ENCODE results near the gene EIF4G1.
"Not testable (repeated sequence)": the region's sequence is repeated elsewhere in the genome, so short reads cannot be mapped to it uniquely, and the experiment has no call there.

Gene EIF4G1, protein sequence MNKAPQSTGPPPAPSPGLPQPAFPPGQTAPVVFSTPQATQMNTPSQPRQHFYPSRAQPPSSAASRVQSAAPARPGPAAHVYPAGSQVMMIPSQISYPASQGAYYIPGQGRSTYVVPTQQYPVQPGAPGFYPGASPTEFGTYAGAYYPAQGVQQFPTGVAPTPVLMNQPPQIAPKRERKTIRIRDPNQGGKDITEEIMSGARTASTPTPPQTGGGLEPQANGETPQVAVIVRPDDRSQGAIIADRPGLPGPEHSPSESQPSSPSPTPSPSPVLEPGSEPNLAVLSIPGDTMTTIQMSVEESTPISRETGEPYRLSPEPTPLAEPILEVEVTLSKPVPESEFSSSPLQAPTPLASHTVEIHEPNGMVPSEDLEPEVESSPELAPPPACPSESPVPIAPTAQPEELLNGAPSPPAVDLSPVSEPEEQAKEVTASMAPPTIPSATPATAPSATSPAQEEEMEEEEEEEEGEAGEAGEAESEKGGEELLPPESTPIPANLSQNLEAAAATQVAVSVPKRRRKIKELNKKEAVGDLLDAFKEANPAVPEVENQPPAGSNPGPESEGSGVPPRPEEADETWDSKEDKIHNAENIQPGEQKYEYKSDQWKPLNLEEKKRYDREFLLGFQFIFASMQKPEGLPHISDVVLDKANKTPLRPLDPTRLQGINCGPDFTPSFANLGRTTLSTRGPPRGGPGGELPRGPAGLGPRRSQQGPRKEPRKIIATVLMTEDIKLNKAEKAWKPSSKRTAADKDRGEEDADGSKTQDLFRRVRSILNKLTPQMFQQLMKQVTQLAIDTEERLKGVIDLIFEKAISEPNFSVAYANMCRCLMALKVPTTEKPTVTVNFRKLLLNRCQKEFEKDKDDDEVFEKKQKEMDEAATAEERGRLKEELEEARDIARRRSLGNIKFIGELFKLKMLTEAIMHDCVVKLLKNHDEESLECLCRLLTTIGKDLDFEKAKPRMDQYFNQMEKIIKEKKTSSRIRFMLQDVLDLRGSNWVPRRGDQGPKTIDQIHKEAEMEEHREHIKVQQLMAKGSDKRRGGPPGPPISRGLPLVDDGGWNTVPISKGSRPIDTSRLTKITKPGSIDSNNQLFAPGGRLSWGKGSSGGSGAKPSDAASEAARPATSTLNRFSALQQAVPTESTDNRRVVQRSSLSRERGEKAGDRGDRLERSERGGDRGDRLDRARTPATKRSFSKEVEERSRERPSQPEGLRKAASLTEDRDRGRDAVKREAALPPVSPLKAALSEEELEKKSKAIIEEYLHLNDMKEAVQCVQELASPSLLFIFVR (N-terminal part only)

DNA sequence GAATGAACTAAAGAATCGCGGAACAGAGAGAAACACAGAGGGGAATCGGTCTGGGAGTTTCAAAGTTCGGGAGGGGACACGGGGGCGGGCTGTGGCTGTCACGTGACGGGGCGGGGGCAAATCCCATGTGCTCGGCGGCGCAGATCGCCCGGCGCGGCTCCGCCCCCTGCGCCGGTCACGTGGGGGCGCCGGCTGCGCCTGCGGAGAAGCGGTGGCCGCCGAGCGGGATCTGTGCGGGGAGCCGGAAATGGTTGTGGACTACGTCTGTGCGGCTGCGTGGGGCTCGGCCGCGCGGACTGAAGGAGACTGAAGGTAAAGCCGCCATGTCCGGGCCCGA, at the start of gene EIF4G1:
Gene EIF4G1, plus strand, starts transcription at position 244 of the 337 bp plus-strand sequence. CDS start 1,191 bp downstream, outside the sequence.
- H3K36me3 Mint-ChIP-seq: peaks cover 53% of the 10 kb centered on the region
- H3K9me3 Mint-ChIP-seq: no peaks in the 10 kb centered on the region
- peak within 1 kb of the TSS; percentile 67 for H3K4me3 Mint-ChIP-seq
- peaks cover 32% of the 10 kb centered on the region for H3K4me1 Mint-ChIP-seq
- H3K27ac Mint-ChIP-seq: peak within 1 kb of the TSS; percentile 89
- DNase-seq (ENCODE audit: low spot score in 2 of 2) (peak; percentile 88 to 94), ATAC-seq (peak; percentile 89)

- not testable (repeated sequence) for H3K36me3 Mint-ChIP-seq; H3K27ac Mint-ChIP-seq; DNase-seq (ENCODE audit: low spot score in 2 of 2); H3K9me3 Mint-ChIP-seq; H3K4me3 Mint-ChIP-seq; H3K4me1 Mint-ChIP-seq; ATAC-seq
Observed at GRCh38 chr3:184267249-184267648, 47.2 kb upstream of the EIF4G1 start.

GRCh38 chr3:184272269-184272668, 42.1 kb upstream of the EIF4G1 start:
- Mint-ChIP-seq H3K36me3 (no peaks in the 10 kb centered on the region), H3K9me3 (no peaks in the 10 kb centered on the region), H3K27ac (no peak overlapping the region), H3K4me3 (no peak overlapping the region), H3K4me1 (peaks cover 7% of the 10 kb centered on the region)
- no peak for DNase-seq (ENCODE audit: low spot score in 2 of 2)
- ATAC-seq: no peak

- H3K36me3 Mint-ChIP-seq: no peaks in the 10 kb centered on the region
- H3K9me3 Mint-ChIP-seq: no peaks in the 10 kb centered on the region
- peaks cover 7% of the 10 kb centered on the region for H3K4me1 Mint-ChIP-seq
- H3K4me3 Mint-ChIP-seq: peak overlapping the region; percentile 6
- ATAC-seq (no peak), DNase-seq (ENCODE audit: low spot score in 2 of 2) (no peak)
- H3K27ac Mint-ChIP-seq: no peak overlapping the region
Observed at GRCh38 chr3:184275381-184275701, 39.1 kb upstream of the EIF4G1 start.

GRCh38 chr3:184275961-184276910, 38.2 kb upstream of the EIF4G1 start, which contains the start of gene ECE2:
Gene ECE2 (plus strand): TSS chr3:184276022. CDS start chr3:184276154, 132 bp downstream.
- H3K9me3 Mint-ChIP-seq: no peaks in the 10 kb centered on the region
- H3K4me3 Mint-ChIP-seq: peak within 1 kb of the TSS; percentile 6
- no peak for ATAC-seq

GRCh38 chr3:184277366-184277765, 37.0 kb upstream of the EIF4G1 start:
- DNase-seq (ENCODE audit: low spot score in 2 of 2) (no peak), ATAC-seq (no peak)
- H3K36me3 Mint-ChIP-seq: no peaks in the 10 kb centered on the region
- H3K4me1 Mint-ChIP-seq: peaks cover 7% of the 10 kb centered on the region
- no peaks in the 10 kb centered on the region for H3K9me3 Mint-ChIP-seq
- no peak overlapping the region for H3K27ac Mint-ChIP-seq
- no peak overlapping the region for H3K4me3 Mint-ChIP-seq

More at GRCh38 chr3:184275961-184276910, 38.2 kb upstream of the EIF4G1 start, which contains the start of gene ECE2:
- no peaks in the 10 kb centered on the region for H3K36me3 Mint-ChIP-seq
- no peak within 1 kb of the TSS for H3K27ac Mint-ChIP-seq
- DNase-seq (ENCODE audit: low spot score in 2 of 2): no peak
- peaks cover 7% of the 10 kb centered on the region for H3K4me1 Mint-ChIP-seq

- Mint-ChIP-seq H3K9me3 (no peaks in the 10 kb centered on the region), H3K27ac (no peak overlapping the region), H3K4me1 (no peaks in the 10 kb centered on the region), H3K4me3 (no peak overlapping the region), H3K36me3 (peaks cover 4% of the 10 kb centered on the region)
- DNase-seq (ENCODE audit: low spot score in 2 of 2) (no peak), ATAC-seq (no peak)
Observed at GRCh38 chr3:184282941-184283340, 31.5 kb upstream of the EIF4G1 start.

GRCh38 chr3:184283681-184284080, 30.7 kb upstream of the EIF4G1 start:
- Mint-ChIP-seq H3K4me1 (no peaks in the 10 kb centered on the region), H3K36me3 (peaks cover 4% of the 10 kb centered on the region), H3K9me3 (no peaks in the 10 kb centered on the region), H3K4me3 (no peak overlapping the region), H3K27ac (no peak overlapping the region)
- DNase-seq (ENCODE audit: low spot score in 2 of 2): no peak
- no peak for ATAC-seq

- no peak for DNase-seq (ENCODE audit: low spot score in 2 of 2)
- Mint-ChIP-seq H3K9me3 (no peaks in the 10 kb centered on the region), H3K4me1 (no peaks in the 10 kb centered on the region), H3K27ac (no peak overlapping the region), H3K36me3 (peaks cover 4% of the 10 kb centered on the region), H3K4me3 (no peak overlapping the region)
- peak; percentile 55 for ATAC-seq
Observed at GRCh38 chr3:184284696-184285095, 29.7 kb upstream of the EIF4G1 start.

DNA sequence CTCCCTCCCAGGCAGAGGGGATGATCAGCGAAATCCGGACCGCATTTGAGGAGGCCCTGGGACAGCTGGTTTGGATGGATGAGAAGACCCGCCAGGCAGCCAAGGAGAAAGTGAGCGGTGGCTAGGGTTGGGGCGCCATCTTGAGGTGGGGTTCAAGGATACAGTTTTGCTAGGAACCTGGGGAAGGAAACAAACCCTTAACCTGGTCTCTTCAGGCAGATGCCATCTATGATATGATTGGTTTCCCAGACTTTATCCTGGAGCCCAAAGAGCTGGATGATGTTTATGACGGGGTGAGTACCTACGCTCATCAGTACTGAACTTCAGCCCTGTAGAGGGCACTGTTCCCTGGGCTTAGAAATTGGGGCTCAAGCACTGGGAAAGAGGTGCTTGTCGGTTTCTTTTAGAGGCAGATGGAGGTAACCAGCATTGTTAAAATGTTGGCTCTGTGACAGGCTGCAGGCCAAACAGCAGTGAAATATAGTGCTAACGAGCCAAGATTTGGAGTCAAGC, 24.9 kb upstream of the EIF4G1 start:
- H3K4me3 Mint-ChIP-seq: no peak overlapping the region
- H3K9me3 Mint-ChIP-seq: no peaks in the 10 kb centered on the region
- H3K27ac Mint-ChIP-seq: no peak overlapping the region
- DNase-seq (ENCODE audit: low spot score in 2 of 2) (peak; percentile 51 to 83), ATAC-seq (peak; percentile 69)
- no peaks in the 10 kb centered on the region for H3K4me1 Mint-ChIP-seq
- H3K36me3 Mint-ChIP-seq: peaks cover 4% of the 10 kb centered on the region

GRCh38 chr3:184290331-184290730, 24.1 kb upstream of the EIF4G1 start:
- ATAC-seq: no peak
- Mint-ChIP-seq H3K4me3 (no peak overlapping the region), H3K9me3 (no peaks in the 10 kb centered on the region), H3K27ac (no peak overlapping the region), H3K36me3 (peaks cover 4% of the 10 kb centered on the region), H3K4me1 (no peaks in the 10 kb centered on the region)
- DNase-seq (ENCODE audit: low spot score in 2 of 2): no peak

GRCh38 chr3:184291044-184291737, 23.2 kb upstream of the EIF4G1 start:
- no peak overlapping the region for H3K27ac Mint-ChIP-seq
- no peak for ATAC-seq
- no peaks in the 10 kb centered on the region for H3K4me1 Mint-ChIP-seq
- H3K9me3 Mint-ChIP-seq: no peaks in the 10 kb centered on the region
- H3K4me3 Mint-ChIP-seq: no peak overlapping the region
- H3K36me3 Mint-ChIP-seq: peaks cover 4% of the 10 kb centered on the region
- DNase-seq (ENCODE audit: low spot score in 2 of 2): no peak

DNA sequence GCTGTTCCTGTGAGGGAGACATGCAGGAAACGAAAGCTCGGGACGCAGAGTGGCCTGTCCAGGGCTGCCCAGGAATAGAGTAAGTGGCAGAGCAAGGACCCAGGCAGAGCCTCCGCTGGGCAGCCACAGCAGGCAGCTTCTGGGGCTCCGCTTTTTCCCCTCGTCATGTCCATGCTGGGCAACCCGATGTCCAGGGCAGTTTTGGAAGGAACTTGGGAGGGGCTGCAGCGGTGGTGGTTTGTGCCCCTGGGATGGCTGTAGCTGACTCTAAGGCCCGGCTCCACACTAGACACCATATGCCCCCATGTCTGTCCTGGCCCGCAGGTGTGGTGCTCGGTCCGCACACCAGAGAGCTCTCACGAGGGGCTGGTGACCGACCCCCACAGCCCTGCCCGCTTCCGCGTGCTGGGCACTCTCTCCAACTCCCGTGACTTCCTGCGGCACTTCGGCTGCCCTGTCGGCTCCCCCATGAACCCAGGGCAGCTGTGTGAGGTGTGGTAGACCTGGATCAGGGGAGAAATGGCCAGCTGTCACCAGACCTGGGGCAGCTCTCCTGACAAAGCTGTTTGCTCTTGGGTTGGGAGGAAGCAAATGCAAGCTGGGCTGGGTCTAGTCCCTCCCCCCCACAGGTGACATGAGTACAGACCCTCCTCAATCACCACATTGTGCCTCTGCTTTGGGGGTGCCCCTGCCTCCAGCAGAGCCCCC, 22.5 kb upstream of the EIF4G1 start:
- no peak for DNase-seq (ENCODE audit: low spot score in 2 of 2)
- no peak overlapping the region for H3K4me3 Mint-ChIP-seq
- ATAC-seq: no peak
- no peaks in the 10 kb centered on the region for H3K4me1 Mint-ChIP-seq
- no peak overlapping the region for H3K27ac Mint-ChIP-seq
- peaks cover under 1% of the 10 kb centered on the region for H3K36me3 Mint-ChIP-seq
- H3K9me3 Mint-ChIP-seq: no peaks in the 10 kb centered on the region

Measured in stimulated activated effector memory CD8-positive, alpha-beta T cell treated with anti-CD3 and anti-CD28 coated beads, Interleukin-12 subunit alpha, Interleukin-12 subunit beta, amount 100 ng/mL, for 72 hours (primary cell).